WTC11 (cell line): ENCODE measurements around the gene TANC1. TPM values are rescaled to one million over a fixed set of nuclear protein-coding genes. Genes with fewer than 3 reads are reported as not detected.

Experiments
- ATAC-seq: fragments of 200-7000 bp; cut with Tn5 transposase; 2 replicates; pipeline ENCODE4 v1.10.0; 2021; ENCODE audit warnings: mild to moderate bottlenecking, moderate library complexity
- Bru-seq: library from RNA; stranded (reverse); fragments of 400-500 nt; gene quantifications from one replicate; lab custom pipeline; 2021; lab: Mats Ljungman, UMichigan
- CTCF ChIA-PET: fragments of 300-600 bp; sonication (Branson Sonifier 250); formaldehyde crosslinking; loops from one replicate; lab custom pipeline; 2021; ENCODE audit warnings: antibody characterized with exemption; lab: Charles Lee
- POLR2A ChIA-PET: fragments of 350-600 bp; sonication (Branson Sonifier 250); formaldehyde crosslinking; loops from one replicate; lab custom pipeline; 2021; ENCODE audit warnings: antibody characterized with exemption; lab: Charles Lee
- DNase-seq: peaks from one replicate; pipeline ENCODE4 v3.0.0; 2021; ENCODE audit warnings: low spot score
- H3K27ac Mint-ChIP-seq: 2 replicates; pipeline ENCODE4 v1.8.0; 2021; ENCODE audit warnings: mixed read lengths
- H3K27me3 Mint-ChIP-seq: 2 replicates; pipeline ENCODE4 v1.8.0; 2021; ENCODE audit warnings: low read depth, mild to moderate bottlenecking, moderate library complexity, mixed read lengths
- H3K36me3 Mint-ChIP-seq: 2 replicates; pipeline ENCODE4 v1.8.0; 2021; ENCODE audit warnings: mixed read lengths
- H3K4me1 Mint-ChIP-seq: 2 replicates; pipeline ENCODE4 v1.8.0; 2022; ENCODE audit warnings: mixed read lengths
- H3K4me3 Mint-ChIP-seq: 2 replicates; pipeline ENCODE4 v1.8.0; 2021; ENCODE audit warnings: mild to moderate bottlenecking, moderate library complexity, mixed read lengths
- H3K9me3 Mint-ChIP-seq: 2 replicates; pipeline ENCODE4 v1.8.0; 2021; ENCODE audit warnings: mixed read lengths
- ELF4 ChIP-seq: sonication (generic); formaldehyde crosslinking; IDR thresholded peaks from 2 replicates; pipeline ENCODE4 v1.8.1; 2022; ENCODE audit warnings: low read depth, mild to moderate bottlenecking, moderate library complexity, missing genetic modification reagents
- ETV6 ChIP-seq: sonication (generic); formaldehyde crosslinking; IDR thresholded peaks from 2 replicates; pipeline ENCODE4 v1.8.1; 2022; ENCODE audit warnings: mild to moderate bottlenecking, missing genetic modification reagents
- FOXK1 ChIP-seq: sonication (generic); formaldehyde crosslinking; IDR thresholded peaks from 2 replicates; pipeline ENCODE4 v1.8.0; 2022; ENCODE audit warnings: mild to moderate bottlenecking, moderate library complexity, missing genetic modification reagents
- IRF2 ChIP-seq: sonication (generic); formaldehyde crosslinking; IDR thresholded peaks from 2 replicates; pipeline ENCODE4 v1.8.0; 2022; ENCODE audit warnings: low read depth, missing genetic modification reagents, borderline replicate concordance
- JUN ChIP-seq: sonication (generic); formaldehyde crosslinking; IDR thresholded peaks from 2 replicates; pipeline ENCODE4 v1.8.0; 2023; ENCODE audit warnings: mild to moderate bottlenecking, missing genetic modification reagents
- MYBL2 ChIP-seq: sonication (generic); formaldehyde crosslinking; IDR thresholded peaks from 2 replicates; pipeline ENCODE4 v1.8.1; 2023; ENCODE audit warnings: mild to moderate bottlenecking, moderate library complexity, missing genetic modification reagents
- NFE2L1 ChIP-seq: sonication (generic); formaldehyde crosslinking; IDR thresholded peaks from 2 replicates; pipeline ENCODE4 v1.8.1; 2023; ENCODE audit warnings: missing genetic modification reagents
- NFYB ChIP-seq: sonication (generic); formaldehyde crosslinking; conservative IDR thresholded peaks from 2 replicates; pipeline ENCODE4 v1.8.0; 2022; ENCODE audit warnings: low read depth, missing genetic modification reagents
- NR2C2 ChIP-seq: sonication (generic); formaldehyde crosslinking; IDR thresholded peaks from 2 replicates; pipeline ENCODE4 v1.8.0; 2022; ENCODE audit warnings: mild to moderate bottlenecking, missing genetic modification reagents
- SP1 ChIP-seq: sonication (generic); formaldehyde crosslinking; conservative IDR thresholded peaks from 2 replicates; pipeline ENCODE4 v1.8.1; 2022; ENCODE audit warnings: missing genetic modification reagents
- ZNF671 ChIP-seq: fragments of 250-450 bp; sonication (Bioruptor Pico); IDR thresholded peaks from 2 replicates; pipeline ENCODE4 v1.8.0; 2021; ENCODE audit warnings: mild to moderate bottlenecking
- long read RNA-seq, 3 experiments: library from RNA in 1 of 3; library from capped mRNA in 1 of 3; library from polyadenylated mRNA in 1 of 3; unstranded in 2 of 3; stranded (forward) in 1 of 3; transcript quantifications; one replicate each; pipeline ENCODE4 v2.0.0, GENCODE V29; 2021
- total RNA-seq: library from RNA; stranded (reverse); gene quantifications from 3 replicates; pipeline ENCODE4 v1.2.3, GENCODE V29; 2021
- TF ChIP-seq, protein P1 (sequence below): sonication (generic); formaldehyde crosslinking; IDR thresholded peaks from 2 replicates; pipeline ENCODE4 v1.8.1; 2023; ENCODE audit warnings: mild to moderate bottlenecking, missing genetic modification reagents
- TF ChIP-seq, protein P2 (sequence below): sonication (generic); formaldehyde crosslinking; IDR thresholded peaks from 2 replicates; pipeline ENCODE4 v1.8.0; 2022; ENCODE audit warnings: mild to moderate bottlenecking, missing genetic modification reagents
- TF ChIP-seq, protein P3 (sequence below): sonication (generic); formaldehyde crosslinking; IDR thresholded peaks from 2 replicates; pipeline ENCODE4 v1.8.1; 2023; ENCODE audit warnings: mild to moderate bottlenecking, moderate library complexity, missing genetic modification reagents
- TF ChIP-seq, protein P4 (sequence below): sonication (generic); formaldehyde crosslinking; IDR thresholded peaks from 2 replicates; pipeline ENCODE4 v1.8.0; 2022; ENCODE audit warnings: missing genetic modification reagents
- TF ChIP-seq, protein P5 (sequence below): fragments of 250-450 bp; sonication (Bioruptor Pico); IDR thresholded peaks from 2 replicates; pipeline ENCODE4 v1.8.0; 2021; ENCODE audit warnings: mild to moderate bottlenecking
- TF ChIP-seq, protein P6 (sequence below): sonication (generic); formaldehyde crosslinking; IDR thresholded peaks from 2 replicates; pipeline ENCODE4 v1.8.1; 2022; ENCODE audit warnings: mild to moderate bottlenecking, moderate library complexity, missing genetic modification reagents
- TF ChIP-seq, protein P7 (sequence below): sonication (generic); formaldehyde crosslinking; IDR thresholded peaks from 2 replicates; pipeline ENCODE4 v1.8.0; 2023; ENCODE audit warnings: mild to moderate bottlenecking, missing genetic modification reagents

The TANC1 gene
- total RNA-seq, result 8.5 to 11.6 TPM (median 8.7 TPM) in 3 replicates
- Bru-seq, nascent RNA, result percentile 59 among the genes with signal in this experiment
- long read RNA-seq, experiment 1, full-length matches to known transcripts, result 4 of 33 reads
- long read RNA-seq, experiment 1, partial matches to known transcripts, result 8 of 33 reads
- long read RNA-seq, experiment 1, other reads (novel, unspliced or antisense), result 21 of 33 reads
- long read RNA-seq, experiment 2, partial matches to known transcripts, result 8 of 14 reads
- long read RNA-seq, experiment 2, other reads (novel, unspliced or antisense), result 6 of 14 reads
- long read RNA-seq, experiment 3, result 0 reads

DNA sequence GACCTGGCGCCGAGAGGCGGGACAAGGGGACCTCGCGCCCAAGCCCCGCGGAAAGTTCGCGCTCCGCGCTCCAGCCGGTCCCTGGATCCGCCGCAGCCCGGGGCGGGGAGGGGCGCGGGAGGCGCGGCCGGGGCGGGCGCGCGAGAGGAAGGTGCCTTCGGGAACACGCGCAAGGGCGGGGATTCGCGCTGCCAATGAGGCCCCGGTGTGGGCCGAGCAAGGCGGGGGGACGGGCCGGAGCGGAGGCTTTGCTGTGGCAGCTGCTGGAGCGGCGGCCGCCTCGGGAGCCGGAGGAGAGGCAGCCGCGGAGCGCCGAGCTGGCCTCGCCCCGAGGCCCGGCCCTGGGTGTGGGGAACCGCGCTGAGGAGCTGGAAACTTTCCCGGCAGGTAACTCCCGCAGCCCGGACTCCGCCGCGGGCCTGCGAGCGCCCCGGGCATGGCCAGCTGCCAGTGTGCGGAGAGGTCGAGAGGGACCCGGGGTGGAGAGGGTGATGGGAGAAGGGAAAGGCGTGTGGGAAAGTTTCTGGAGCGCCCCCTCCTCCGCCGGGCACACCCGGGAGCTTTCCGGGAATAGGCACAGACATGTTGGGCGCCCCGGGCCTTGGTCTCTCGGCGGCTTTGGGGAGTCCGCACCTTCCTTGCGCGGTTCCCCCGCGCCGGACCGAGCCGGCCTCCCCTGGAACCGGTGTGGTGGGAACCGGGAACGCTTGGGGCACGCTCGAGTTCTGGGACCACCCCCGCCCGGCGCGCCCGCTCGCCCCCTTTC, at the start of gene TANC1:
TANC1 (plus strand) TSS at position 245 of the 766 bp plus-strand sequence. CDS start 97,271 bp downstream, outside the sequence.
- CTCF ChIA-PET, result interaction anchor here (1.1 to 3.2 kb wide), 4 partner anchors 10 to 215 kb away, joined by 3 to 16 read pairs (median 4); no protein-coding TSS in a partner anchor
- Mint-ChIP-seq H3K36me3 (no peaks in the 10 kb centered on the region), H3K27me3 (peaks cover 59% of the 10 kb centered on the region), H3K27ac (0 out of 2 replicates have a peak within 1 kb of the TSS, but pooled peaks have one; percentile 53), H3K4me3 (peak within 1 kb of the TSS; percentile 91)
- DNase-seq (peak; percentile 91), ATAC-seq (peak; percentile 82)
- TF ChIP-seq ZNF671 (CRISPR knock-in tag) (no peak), JUN (no peak), NFYB (CRISPR knock-in tag) (peak; percentile 45), IRF2 (CRISPR knock-in tag) (no peak), NFE2L1 (CRISPR knock-in tag) (no peak), SP1 (CRISPR knock-in tag) (peak; percentile 60; the same call in 1 of the 2 replicates), ETV6 (CRISPR knock-in tag) (0 out of 2 replicates have a peak, but pooled peaks have one; percentile 52), ELF4 (0 out of 2 replicates have a peak, but pooled peaks have one; percentile 17), FOXK1 (CRISPR knock-in tag) (peak; percentile 52; the same call in 1 of the 2 replicates), MYBL2 (CRISPR knock-in tag) (0 out of 2 replicates have a peak, but pooled peaks have one; percentile 21), NR2C2 (0 out of 2 replicates have a peak, but pooled peaks have one; percentile 25)
- TF ChIP-seq, protein P1, sequence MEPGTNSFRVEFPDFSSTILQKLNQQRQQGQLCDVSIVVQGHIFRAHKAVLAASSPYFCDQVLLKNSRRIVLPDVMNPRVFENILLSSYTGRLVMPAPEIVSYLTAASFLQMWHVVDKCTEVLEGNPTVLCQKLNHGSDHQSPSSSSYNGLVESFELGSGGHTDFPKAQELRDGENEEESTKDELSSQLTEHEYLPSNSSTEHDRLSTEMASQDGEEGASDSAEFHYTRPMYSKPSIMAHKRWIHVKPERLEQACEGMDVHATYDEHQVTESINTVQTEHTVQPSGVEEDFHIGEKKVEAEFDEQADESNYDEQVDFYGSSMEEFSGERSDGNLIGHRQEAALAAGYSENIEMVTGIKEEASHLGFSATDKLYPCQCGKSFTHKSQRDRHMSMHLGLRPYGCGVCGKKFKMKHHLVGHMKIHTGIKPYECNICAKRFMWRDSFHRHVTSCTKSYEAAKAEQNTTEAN (CRISPR knock-in tag), result 0 out of 2 replicates have a peak, but pooled peaks have one; percentile 54
- TF ChIP-seq, protein P2, sequence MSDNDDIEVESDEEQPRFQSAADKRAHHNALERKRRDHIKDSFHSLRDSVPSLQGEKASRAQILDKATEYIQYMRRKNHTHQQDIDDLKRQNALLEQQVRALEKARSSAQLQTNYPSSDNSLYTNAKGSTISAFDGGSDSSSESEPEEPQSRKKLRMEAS, result 0 out of 2 replicates have a peak, but pooled peaks have one; percentile 19
- TF ChIP-seq, protein P3, sequence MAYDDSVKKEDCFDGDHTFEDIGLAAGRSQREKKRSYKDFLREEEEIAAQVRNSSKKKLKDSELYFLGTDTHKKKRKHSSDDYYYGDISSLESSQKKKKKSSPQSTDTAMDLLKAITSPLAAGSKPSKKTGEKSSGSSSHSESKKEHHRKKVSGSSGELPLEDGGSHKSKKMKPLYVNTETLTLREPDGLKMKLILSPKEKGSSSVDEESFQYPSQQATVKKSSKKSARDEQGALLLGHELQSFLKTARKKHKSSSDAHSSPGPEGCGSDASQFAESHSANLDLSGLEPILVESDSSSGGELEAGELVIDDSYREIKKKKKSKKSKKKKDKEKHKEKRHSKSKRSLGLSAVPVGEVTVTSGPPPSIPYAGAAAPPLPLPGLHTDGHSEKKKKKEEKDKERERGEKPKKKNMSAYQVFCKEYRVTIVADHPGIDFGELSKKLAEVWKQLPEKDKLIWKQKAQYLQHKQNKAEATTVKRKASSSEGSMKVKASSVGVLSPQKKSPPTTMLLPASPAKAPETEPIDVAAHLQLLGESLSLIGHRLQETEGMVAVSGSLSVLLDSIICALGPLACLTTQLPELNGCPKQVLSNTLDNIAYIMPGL (CRISPR knock-in tag), result 0 out of 2 replicates have a peak, but pooled peaks have one; percentile 32
- TF ChIP-seq, protein P4, sequence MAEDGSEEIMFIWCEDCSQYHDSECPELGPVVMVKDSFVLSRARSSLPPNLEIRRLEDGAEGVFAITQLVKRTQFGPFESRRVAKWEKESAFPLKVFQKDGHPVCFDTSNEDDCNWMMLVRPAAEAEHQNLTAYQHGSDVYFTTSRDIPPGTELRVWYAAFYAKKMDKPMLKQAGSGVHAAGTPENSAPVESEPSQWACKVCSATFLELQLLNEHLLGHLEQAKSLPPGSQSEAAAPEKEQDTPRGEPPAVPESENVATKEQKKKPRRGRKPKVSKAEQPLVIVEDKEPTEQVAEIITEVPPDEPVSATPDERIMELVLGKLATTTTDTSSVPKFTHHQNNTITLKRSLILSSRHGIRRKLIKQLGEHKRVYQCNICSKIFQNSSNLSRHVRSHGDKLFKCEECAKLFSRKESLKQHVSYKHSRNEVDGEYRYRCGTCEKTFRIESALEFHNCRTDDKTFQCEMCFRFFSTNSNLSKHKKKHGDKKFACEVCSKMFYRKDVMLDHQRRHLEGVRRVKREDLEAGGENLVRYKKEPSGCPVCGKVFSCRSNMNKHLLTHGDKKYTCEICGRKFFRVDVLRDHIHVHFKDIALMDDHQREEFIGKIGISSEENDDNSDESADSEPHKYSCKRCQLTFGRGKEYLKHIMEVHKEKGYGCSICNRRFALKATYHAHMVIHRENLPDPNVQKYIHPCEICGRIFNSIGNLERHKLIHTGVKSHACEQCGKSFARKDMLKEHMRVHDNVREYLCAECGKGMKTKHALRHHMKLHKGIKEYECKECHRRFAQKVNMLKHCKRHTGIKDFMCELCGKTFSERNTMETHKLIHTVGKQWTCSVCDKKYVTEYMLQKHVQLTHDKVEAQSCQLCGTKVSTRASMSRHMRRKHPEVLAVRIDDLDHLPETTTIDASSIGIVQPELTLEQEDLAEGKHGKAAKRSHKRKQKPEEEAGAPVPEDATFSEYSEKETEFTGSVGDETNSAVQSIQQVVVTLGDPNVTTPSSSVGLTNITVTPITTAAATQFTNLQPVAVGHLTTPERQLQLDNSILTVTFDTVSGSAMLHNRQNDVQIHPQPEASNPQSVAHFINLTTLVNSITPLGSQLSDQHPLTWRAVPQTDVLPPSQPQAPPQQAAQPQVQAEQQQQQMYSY (CRISPR knock-in tag), result peak; percentile 30; the same call in 1 of the 2 replicates
- TF ChIP-seq, protein P5, sequence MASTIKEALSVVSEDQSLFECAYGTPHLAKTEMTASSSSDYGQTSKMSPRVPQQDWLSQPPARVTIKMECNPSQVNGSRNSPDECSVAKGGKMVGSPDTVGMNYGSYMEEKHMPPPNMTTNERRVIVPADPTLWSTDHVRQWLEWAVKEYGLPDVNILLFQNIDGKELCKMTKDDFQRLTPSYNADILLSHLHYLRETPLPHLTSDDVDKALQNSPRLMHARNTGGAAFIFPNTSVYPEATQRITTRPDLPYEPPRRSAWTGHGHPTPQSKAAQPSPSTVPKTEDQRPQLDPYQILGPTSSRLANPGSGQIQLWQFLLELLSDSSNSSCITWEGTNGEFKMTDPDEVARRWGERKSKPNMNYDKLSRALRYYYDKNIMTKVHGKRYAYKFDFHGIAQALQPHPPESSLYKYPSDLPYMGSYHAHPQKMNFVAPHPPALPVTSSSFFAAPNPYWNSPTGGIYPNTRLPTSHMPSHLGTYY (CRISPR knock-in tag), result no peak
- TF ChIP-seq, protein P6, sequence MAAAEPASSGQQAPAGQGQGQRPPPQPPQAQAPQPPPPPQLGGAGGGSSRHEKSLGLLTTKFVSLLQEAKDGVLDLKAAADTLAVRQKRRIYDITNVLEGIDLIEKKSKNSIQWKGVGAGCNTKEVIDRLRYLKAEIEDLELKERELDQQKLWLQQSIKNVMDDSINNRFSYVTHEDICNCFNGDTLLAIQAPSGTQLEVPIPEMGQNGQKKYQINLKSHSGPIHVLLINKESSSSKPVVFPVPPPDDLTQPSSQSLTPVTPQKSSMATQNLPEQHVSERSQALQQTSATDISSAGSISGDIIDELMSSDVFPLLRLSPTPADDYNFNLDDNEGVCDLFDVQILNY (CRISPR knock-in tag), result peak; percentile 49; the same call in 1 of the 2 replicates
- TF ChIP-seq, protein P7, sequence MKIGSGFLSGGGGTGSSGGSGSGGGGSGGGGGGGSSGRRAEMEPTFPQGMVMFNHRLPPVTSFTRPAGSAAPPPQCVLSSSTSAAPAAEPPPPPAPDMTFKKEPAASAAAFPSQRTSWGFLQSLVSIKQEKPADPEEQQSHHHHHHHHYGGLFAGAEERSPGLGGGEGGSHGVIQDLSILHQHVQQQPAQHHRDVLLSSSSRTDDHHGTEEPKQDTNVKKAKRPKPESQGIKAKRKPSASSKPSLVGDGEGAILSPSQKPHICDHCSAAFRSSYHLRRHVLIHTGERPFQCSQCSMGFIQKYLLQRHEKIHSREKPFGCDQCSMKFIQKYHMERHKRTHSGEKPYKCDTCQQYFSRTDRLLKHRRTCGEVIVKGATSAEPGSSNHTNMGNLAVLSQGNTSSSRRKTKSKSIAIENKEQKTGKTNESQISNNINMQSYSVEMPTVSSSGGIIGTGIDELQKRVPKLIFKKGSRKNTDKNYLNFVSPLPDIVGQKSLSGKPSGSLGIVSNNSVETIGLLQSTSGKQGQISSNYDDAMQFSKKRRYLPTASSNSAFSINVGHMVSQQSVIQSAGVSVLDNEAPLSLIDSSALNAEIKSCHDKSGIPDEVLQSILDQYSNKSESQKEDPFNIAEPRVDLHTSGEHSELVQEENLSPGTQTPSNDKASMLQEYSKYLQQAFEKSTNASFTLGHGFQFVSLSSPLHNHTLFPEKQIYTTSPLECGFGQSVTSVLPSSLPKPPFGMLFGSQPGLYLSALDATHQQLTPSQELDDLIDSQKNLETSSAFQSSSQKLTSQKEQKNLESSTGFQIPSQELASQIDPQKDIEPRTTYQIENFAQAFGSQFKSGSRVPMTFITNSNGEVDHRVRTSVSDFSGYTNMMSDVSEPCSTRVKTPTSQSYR (CRISPR knock-in tag), result peak; percentile 65; the same call in 1 of the 2 replicates
- TF ChIP-seq, all 79 proteins: peak for 13
- POLR2A ChIA-PET, result interaction anchor here (0.6 to 1.2 kb wide), 4 partner anchors 9 to 97 kb away, joined by 4 to 5 read pairs (median 4); no protein-coding TSS in a partner anchor
- Mint-ChIP-seq H3K9me3 (no peaks in the 10 kb centered on the region), H3K4me1 (peaks cover 27% of the 10 kb centered on the region)
